ENCODE results near the gene TSPAN19. TPM values are rescaled to one million over a fixed set of nuclear protein-coding genes. Genes with fewer than 3 reads are reported as not detected.
"Not testable (repeated sequence)": the region's sequence is repeated elsewhere in the genome, so short reads cannot be mapped to it uniquely, and the experiment has no call there.

The TSPAN19 gene
- polyA plus RNA-seq, 1 donor (not counting 4 experiments of a cell fraction or from before 2014, with no cell fraction given), result 0.05 TPM

- no peak overlapping the region for H3K4me3 ChIP-seq (ENCODE audit: control insufficient read depth in 2 of 3, extremely low read depth in 1 of 3, insufficient read depth in 2 of 3, low read depth in 1 of 3, low read length in 3 of 3)
- dilution Hi-C loops (cut with MboI; ENCODE audit: extremely low pct_ligation_motif_present, low sequenced_read_pairs), result no loop called here
- H3K9me3 ChIP-seq (ENCODE audit: control insufficient read depth, low read depth, low read length), result no peaks in the 10 kb centered on the region
- H3K27me3 ChIP-seq (ENCODE audit: control insufficient read depth, extremely low read depth, insufficient read depth, low read length), result no peaks in the 10 kb centered on the region
- no peak overlapping the region for H2AFZ ChIP-seq (ENCODE audit: control insufficient read depth, low read length)
- no peaks in the 10 kb centered on the region for H3K36me3 ChIP-seq (ENCODE audit: control insufficient read depth in 2 of 2, extremely low read depth in 1 of 2, insufficient read depth in 2 of 2, low read length in 2 of 2)
- TF ChIP-seq CTCF (optimal IDR thresholded peaks at IDR 0.05 in 1 of 3, IDR thresholded peaks at IDR 0.05 in 1 of 3, conservative IDR thresholded peaks at IDR 0.05 in 1 of 3; ENCODE audit: extremely low read depth in 1 of 3, insufficient read depth in 2 of 3, low read length in 3 of 3), result no peak
- TF ChIP-seq EZH2 (IDR thresholded peaks at IDR 0.05; ENCODE audit: low read length), result no peak
- H3K9ac ChIP-seq (ENCODE audit: control insufficient read depth, extremely low read depth, insufficient read depth, low read length), result no peak overlapping the region
- no peak overlapping the region for H3K4me2 ChIP-seq (ENCODE audit: control insufficient read depth, extremely low read depth, insufficient read depth, low read depth, low read length)
- no peaks in the 10 kb centered on the region for H3K9me1 ChIP-seq (ENCODE audit: control insufficient read depth, extremely low read depth, insufficient read depth, low read length)
- no peak overlapping the region for H3K27ac ChIP-seq (ENCODE audit: control insufficient read depth, insufficient read depth, low read length)
- H4K20me1 ChIP-seq (ENCODE audit: control insufficient read depth, extremely low read depth, insufficient read depth, low read length), result no peaks in the 10 kb centered on the region
- no peaks in the 10 kb centered on the region for H3K79me2 ChIP-seq (ENCODE audit: control insufficient read depth, insufficient read depth, low read length)
- DNase-seq (ENCODE audit: low read depth, low spot score), result no peak
- no peak for FAIRE-seq
- no peaks in the 10 kb centered on the region for H3K4me1 ChIP-seq (ENCODE audit: control insufficient read depth, extremely low read depth, insufficient read depth, low read length)
Measured at GRCh38 chr12:85005615-85006014, 30.5 kb downstream of the TSPAN19 start.

- H3K36me3 ChIP-seq (ENCODE audit: control insufficient read depth in 2 of 2, extremely low read depth in 1 of 2, insufficient read depth in 2 of 2, low read length in 2 of 2); DNase-seq (ENCODE audit: low read depth, low spot score); H3K9ac ChIP-seq (ENCODE audit: control insufficient read depth, extremely low read depth, insufficient read depth, low read length); FAIRE-seq; H3K4me3 ChIP-seq (ENCODE audit: control insufficient read depth in 2 of 3, extremely low read depth in 1 of 3, insufficient read depth in 2 of 3, low read depth in 1 of 3, low read length in 3 of 3); H3K9me3 ChIP-seq (ENCODE audit: control insufficient read depth, low read depth, low read length); H3K27ac ChIP-seq (ENCODE audit: control insufficient read depth, insufficient read depth, low read length); H3K4me2 ChIP-seq (ENCODE audit: control insufficient read depth, extremely low read depth, insufficient read depth, low read depth, low read length); H4K20me1 ChIP-seq (ENCODE audit: control insufficient read depth, extremely low read depth, insufficient read depth, low read length); dilution Hi-C loops (cut with MboI; ENCODE audit: extremely low pct_ligation_motif_present, low sequenced_read_pairs); H2AFZ ChIP-seq (ENCODE audit: control insufficient read depth, low read length); H3K27me3 ChIP-seq (ENCODE audit: control insufficient read depth, extremely low read depth, insufficient read depth, low read length); H3K79me2 ChIP-seq (ENCODE audit: control insufficient read depth, insufficient read depth, low read length); H3K9me1 ChIP-seq (ENCODE audit: control insufficient read depth, extremely low read depth, insufficient read depth, low read length); H3K4me1 ChIP-seq (ENCODE audit: control insufficient read depth, extremely low read depth, insufficient read depth, low read length): not testable (repeated sequence)
Measured at GRCh38 chr12:85005047-85005446, 31.0 kb downstream of the TSPAN19 start.

- Histone ChIP-seq H3K27ac (ENCODE audit: control insufficient read depth, insufficient read depth, low read length) (no peak overlapping the region), H3K79me2 (ENCODE audit: control insufficient read depth, insufficient read depth, low read length) (no peaks in the 10 kb centered on the region), H3K27me3 (ENCODE audit: control insufficient read depth, extremely low read depth, insufficient read depth, low read length) (no peaks in the 10 kb centered on the region), H2AFZ (ENCODE audit: control insufficient read depth, low read length) (no peak overlapping the region), H3K4me3 (ENCODE audit: control insufficient read depth in 2 of 3, extremely low read depth in 1 of 3, insufficient read depth in 2 of 3, low read depth in 1 of 3, low read length in 3 of 3) (no peak overlapping the region), H4K20me1 (ENCODE audit: control insufficient read depth, extremely low read depth, insufficient read depth, low read length) (no peaks in the 10 kb centered on the region), H3K4me2 (ENCODE audit: control insufficient read depth, extremely low read depth, insufficient read depth, low read depth, low read length) (no peak overlapping the region), H3K4me1 (ENCODE audit: control insufficient read depth, extremely low read depth, insufficient read depth, low read length) (no peaks in the 10 kb centered on the region), H3K36me3 (ENCODE audit: control insufficient read depth in 2 of 2, extremely low read depth in 1 of 2, insufficient read depth in 2 of 2, low read length in 2 of 2) (no peaks in the 10 kb centered on the region), H3K9me1 (ENCODE audit: control insufficient read depth, extremely low read depth, insufficient read depth, low read length) (no peaks in the 10 kb centered on the region), H3K9me3 (ENCODE audit: control insufficient read depth, low read depth, low read length) (no peaks in the 10 kb centered on the region), H3K9ac (ENCODE audit: control insufficient read depth, extremely low read depth, insufficient read depth, low read length) (no peak overlapping the region)
- TF ChIP-seq EZH2 (IDR thresholded peaks at IDR 0.05; ENCODE audit: low read length), result no peak
- no peak for TF ChIP-seq CTCF (optimal IDR thresholded peaks at IDR 0.05 in 1 of 3, IDR thresholded peaks at IDR 0.05 in 1 of 3, conservative IDR thresholded peaks at IDR 0.05 in 1 of 3; ENCODE audit: extremely low read depth in 1 of 3, insufficient read depth in 2 of 3, low read length in 3 of 3)
- DNase-seq (ENCODE audit: low read depth, low spot score) (no peak), FAIRE-seq (no peak)
- dilution Hi-C loops (cut with MboI; ENCODE audit: extremely low pct_ligation_motif_present, low sequenced_read_pairs), result no loop called here
Measured at GRCh38 chr12:85004204-85004603, 31.9 kb downstream of the TSPAN19 start.

All from keratinocyte (primary cell).